ENCODE data around the gene SPATS2. TPM values are rescaled to one million over a fixed set of nuclear protein-coding genes. Genes with fewer than 3 reads are reported as not detected.
"Not testable (repeated sequence)": the region's sequence is repeated elsewhere in the genome, so short reads cannot be mapped to it uniquely, and the experiment has no call there.

Gene SPATS2
- total RNA-seq, 2 experiments from 2014 or later = 8.5 to 9.1 TPM

DNA sequence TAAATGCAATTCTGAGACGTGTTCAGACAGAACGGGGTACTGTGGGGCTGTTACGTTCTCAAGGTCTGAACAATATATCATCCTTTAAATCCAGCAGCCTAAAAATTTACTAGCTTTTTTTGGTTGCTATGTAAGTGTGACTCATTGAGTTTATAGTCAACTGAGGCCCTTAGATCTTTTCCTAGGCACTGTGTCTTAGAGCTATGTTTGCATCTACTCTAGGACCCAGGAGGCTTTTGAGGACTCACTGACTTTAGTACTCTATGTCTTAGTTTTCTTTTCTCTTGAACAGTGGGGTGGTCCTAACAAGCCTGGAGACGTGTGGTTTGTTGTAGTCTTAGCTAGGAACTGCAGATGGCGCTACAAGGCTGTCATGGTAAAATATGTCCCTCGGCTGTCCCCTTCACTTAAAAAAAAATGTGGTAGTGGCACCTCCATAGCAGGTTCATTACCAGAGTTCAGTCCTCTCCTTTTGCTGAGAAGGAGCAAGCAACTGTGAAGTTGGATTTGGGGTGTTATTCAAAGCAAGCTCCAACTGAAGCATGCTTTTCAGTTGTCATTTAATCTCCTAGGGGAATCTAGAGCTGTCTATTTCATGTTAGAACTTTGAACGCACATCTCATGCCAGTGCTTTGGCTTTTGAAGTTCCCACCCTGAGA lies 8.7 kb upstream of the SPATS2 start:
- DNase-seq = peak; percentile 52

DNA sequence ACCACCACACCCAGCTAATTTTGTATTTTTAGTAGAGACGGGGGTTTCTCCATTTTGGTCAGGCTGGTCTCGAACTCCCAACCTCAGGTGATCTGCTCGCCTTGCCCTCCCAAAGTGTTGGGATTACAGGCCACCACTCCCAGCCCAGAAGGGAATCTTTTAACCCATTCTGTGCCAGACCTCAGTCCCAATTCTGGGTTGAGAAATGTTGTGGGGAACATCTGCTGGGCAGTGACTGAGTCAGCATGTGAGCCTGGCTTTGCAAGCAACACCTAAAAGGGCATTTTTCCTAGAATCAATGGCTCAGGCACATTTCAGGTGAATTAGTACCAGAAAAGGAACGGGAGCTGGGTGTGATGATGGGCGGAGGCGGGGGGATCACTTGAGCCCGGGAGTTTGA lies 7.6 kb upstream of the SPATS2 start:
- H3K36me3 Mint-ChIP-seq = no peaks in the 10 kb centered on the region
- no peak for DNase-seq
- H3K4me3 Mint-ChIP-seq = no peak overlapping the region
- peaks cover 6% of the 10 kb centered on the region for H3K4me1 Mint-ChIP-seq
- H3K9me3 Mint-ChIP-seq = no peaks in the 10 kb centered on the region
- peaks cover 28% of the 10 kb centered on the region for H3K27me3 Mint-ChIP-seq
- no peak overlapping the region for H3K27ac Mint-ChIP-seq

More for the DNA sequence above, 8.7 kb upstream of the SPATS2 start:
- no peaks in the 10 kb centered on the region for H3K9me3 Mint-ChIP-seq
- no peaks in the 10 kb centered on the region for H3K36me3 Mint-ChIP-seq
- H3K27ac Mint-ChIP-seq = no peak overlapping the region
- no peak overlapping the region for H3K4me3 Mint-ChIP-seq
- peaks cover 6% of the 10 kb centered on the region for H3K4me1 Mint-ChIP-seq
- H3K27me3 Mint-ChIP-seq = peaks cover 39% of the 10 kb centered on the region

DNA sequence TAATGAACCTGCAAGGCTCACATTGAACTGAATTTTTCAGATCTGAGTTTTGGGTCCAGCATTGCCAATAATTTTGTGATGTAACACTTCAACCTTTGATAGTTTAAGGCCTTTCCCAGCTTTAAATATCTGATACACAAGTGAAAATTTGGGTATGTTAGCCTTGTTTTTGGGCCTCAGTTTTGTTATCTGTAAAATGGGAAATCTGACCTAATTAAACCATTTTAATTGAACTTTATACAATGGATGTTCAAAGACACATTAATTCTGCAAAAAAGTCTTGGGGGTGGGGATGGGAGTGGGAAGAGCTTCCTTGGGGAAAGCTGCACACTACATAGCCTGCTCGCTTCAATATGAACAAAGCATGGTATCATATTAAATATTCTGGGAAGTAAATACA lies 5.2 kb upstream of the SPATS2 start:
- Mint-ChIP-seq H3K36me3 (no peaks in the 10 kb centered on the region), H3K4me1 (peaks cover 15% of the 10 kb centered on the region), H3K4me3 (no peak overlapping the region), H3K9me3 (no peaks in the 10 kb centered on the region), H3K27me3 (peaks cover 20% of the 10 kb centered on the region), H3K27ac (no peak overlapping the region)
- no peak for DNase-seq

DNA sequence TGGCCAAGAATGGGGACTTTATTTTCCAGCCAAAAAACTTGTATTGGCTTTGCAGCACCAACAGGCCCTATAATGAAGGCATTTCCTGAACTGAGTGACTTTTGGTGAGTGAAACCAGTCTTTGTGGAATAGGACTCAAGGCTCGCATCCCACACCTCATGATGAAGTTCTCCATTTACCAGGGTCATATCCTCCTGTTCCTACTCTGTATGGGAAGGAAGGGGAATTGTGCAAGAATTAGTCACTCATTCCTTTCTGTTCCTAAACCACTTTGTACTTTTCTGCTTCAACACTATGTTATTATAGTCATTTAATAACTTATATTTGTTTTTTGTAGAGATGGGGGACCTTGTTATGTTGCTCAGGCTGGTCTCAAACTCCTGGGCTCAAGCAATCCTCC lies 2.3 kb upstream of the SPATS2 start:
- Mint-ChIP-seq H3K4me3 (peak overlapping the region; percentile 10), H3K27me3 (peaks cover under 1% of the 10 kb centered on the region), H3K27ac (no peak overlapping the region), H3K36me3 (peaks cover 2% of the 10 kb centered on the region), H3K9me3 (no peaks in the 10 kb centered on the region), H3K4me1 (peaks cover 29% of the 10 kb centered on the region)
- DNase-seq = no peak

DNA sequence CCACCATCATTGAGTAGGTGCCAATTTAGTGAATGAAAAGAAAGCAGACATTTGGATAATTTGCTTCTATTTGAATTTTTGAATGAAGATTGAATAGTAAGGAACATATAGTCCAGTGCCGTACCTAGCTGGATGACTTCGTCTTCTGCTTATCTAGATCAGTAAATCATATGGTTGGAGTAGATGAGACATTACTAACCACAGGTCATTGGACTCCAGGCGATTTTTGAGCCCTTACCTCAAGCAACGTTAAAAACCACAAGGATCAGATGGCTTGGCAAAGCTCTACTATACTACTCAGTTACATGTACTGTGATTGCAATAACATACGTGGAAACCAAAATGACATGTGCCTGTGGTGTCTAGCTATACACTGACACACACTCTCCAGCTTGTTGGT lies 1.7 kb upstream of the SPATS2 start:
- no peaks in the 10 kb centered on the region for H3K9me3 Mint-ChIP-seq
- H3K4me1 Mint-ChIP-seq = peaks cover 31% of the 10 kb centered on the region
- no peak for DNase-seq
- peaks cover 2% of the 10 kb centered on the region for H3K36me3 Mint-ChIP-seq
- H3K27ac Mint-ChIP-seq = no peak overlapping the region
- no peaks in the 10 kb centered on the region for H3K27me3 Mint-ChIP-seq
- peak overlapping the region; percentile 33 for H3K4me3 Mint-ChIP-seq

DNA sequence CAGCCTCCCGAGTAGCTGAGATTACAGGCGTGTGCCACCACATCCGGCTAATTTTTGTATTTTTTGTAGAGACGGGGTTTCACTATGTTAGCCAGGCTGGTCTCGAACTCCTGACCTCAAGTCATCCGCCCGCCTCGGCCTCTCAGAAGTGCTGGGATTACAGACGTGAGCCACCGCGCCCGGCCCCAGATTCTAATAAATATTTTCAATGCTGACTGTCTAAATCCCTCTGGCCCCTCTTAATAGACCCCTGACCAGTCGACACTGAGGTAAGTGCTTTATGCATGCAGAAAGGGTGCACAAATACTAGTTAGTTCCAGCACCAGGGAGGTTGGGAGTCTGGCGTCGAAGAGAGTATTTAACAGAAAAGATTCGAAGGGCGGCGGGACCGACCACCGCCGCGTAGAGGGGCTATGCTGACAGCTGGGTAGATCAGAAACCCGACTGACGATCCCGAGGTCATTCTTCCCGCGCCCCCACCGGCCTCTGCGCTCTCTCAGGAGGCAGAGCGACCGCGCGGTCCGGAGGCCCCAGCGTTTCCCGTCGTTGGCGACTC lies 1.1 kb upstream of the SPATS2 start:
- peaks cover 2% of the 10 kb centered on the region for H3K36me3 Mint-ChIP-seq
- DNase-seq = peak; percentile 48
- H3K27me3 Mint-ChIP-seq = no peaks in the 10 kb centered on the region

DNA sequence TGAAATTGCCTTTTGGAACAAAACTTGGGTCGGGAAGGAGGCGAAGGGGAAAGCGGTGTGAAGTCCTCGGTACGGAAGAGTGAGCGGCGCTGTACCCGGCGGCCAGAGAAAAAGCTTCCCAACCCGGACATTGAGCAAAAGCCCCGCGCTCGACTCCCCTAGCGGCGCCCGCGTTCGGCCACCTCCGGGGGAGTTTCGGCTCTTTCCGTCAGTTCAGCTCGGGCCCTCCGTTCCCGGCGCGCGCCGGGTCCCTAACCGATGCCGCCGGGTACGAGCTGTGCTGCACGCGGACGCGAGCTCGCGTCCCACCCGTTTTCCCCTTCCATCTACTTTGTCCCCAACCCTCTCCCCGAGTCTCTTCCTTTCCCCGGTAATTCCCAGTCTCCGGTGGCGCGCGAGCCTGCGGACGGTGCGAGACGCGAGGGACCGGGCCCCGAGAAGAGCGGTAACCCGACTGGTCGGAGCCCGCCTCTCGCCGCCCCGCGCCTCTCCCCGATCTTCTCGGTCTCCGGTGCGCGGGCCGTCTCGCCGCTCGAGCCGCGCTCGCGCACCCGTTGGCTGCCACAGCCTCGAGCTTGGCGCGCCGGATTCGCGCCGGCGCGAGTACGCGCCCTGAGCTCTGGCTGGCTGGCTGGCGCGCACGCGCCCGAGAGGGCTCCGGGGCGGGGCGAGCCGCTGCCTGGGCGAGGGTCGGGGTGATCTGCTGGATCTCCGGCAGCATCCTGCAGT lies 446 bp upstream of the SPATS2 start:
- Mint-ChIP-seq H3K4me1 (peaks cover 34% of the 10 kb centered on the region), H3K4me3 (peak overlapping the region; percentile 88), H3K27me3 (no peaks in the 10 kb centered on the region), H3K9me3 (no peaks in the 10 kb centered on the region), H3K27ac (peak overlapping the region; percentile 93), H3K36me3 (peaks cover 2% of the 10 kb centered on the region)
- peak; percentile 94 for DNase-seq

More for the DNA sequence above, 1.1 kb upstream of the SPATS2 start:
- peak overlapping the region; percentile 93 for H3K27ac Mint-ChIP-seq
- H3K4me3 Mint-ChIP-seq = peak overlapping the region; percentile 88
- no peaks in the 10 kb centered on the region for H3K9me3 Mint-ChIP-seq
- H3K4me1 Mint-ChIP-seq = peaks cover 31% of the 10 kb centered on the region

DNA sequence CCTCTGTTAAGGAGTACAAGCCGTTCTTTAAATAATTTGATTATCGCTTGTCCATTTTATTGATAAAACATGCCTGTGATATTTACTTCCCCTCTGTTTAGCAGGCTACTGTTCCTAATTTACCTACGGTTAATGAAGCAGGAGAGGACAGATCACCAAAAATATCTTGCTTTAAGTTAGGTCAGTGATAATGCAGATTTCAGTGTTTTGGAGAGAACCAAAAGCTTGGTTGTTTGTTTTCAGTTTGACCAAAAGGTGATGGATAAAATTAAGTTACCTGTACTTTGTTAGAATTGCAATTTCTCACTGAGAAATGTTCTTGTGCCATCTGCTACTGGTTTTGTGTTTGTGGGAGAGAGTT lies 958 bp downstream of the SPATS2 start:
- Mint-ChIP-seq H3K9me3 (no peaks in the 10 kb centered on the region), H3K4me3 (peak overlapping the region; percentile 88), H3K4me1 (peaks cover 34% of the 10 kb centered on the region), H3K36me3 (peaks cover 4% of the 10 kb centered on the region), H3K27me3 (no peaks in the 10 kb centered on the region), H3K27ac (no peak overlapping the region)
- no peak for DNase-seq

DNA sequence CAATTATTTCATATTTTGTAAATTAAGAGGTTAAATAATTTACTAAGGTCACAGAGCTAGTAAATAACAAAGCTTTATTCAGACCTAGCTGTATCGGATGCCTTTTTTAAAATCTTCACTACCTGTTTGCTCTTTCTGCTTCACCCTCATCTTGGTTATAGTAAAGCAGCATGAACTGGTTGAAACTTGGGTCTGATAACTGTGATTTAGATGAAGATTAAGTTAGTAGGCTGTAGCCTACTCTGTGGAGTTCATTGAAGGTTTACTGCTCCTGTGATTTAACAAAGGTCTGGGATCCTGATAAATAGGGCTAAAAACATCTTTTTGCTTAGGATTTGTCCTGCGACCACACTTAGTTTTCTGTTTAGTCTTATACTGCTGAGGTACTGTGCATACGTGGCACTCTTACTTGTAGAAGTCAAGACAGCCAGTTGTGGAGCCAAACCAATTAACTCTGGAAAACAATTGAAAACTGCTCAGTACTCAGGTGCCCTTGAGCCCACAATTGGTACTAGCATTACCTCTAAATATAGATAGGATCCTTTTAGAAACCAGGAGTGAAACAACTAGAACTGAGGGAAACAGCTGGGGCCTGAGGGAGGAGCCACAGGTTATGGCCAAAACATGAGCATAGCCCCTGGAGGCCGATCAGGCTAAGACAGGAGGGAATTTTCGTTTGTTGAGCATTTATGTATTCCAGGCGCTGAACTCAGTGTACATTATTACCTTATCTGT lies 2.3 kb downstream of the SPATS2 start:
- Mint-ChIP-seq H3K4me1 (peaks cover 34% of the 10 kb centered on the region), H3K4me3 (peak overlapping the region; percentile 14)

DNA sequence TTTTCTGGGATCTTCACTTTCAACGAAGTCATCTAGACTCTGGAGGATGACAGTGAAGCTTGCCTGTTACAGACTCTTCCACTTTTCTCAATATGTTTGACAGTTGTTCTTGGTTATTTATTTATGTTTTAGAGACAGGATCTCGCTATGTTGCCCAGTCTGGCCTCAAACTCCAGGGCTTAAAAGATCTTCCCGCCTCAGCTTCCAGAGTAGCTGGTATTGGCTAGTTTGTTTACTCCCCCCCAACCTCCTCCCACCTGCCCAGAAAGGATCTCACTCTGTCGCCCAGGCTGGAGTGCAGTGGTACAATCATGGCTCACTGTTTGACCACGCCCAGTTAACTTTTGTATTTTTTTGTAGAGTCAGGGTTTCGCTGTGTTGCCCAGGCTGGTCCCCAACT lies 3.3 kb downstream of the SPATS2 start:
- peak overlapping the region; percentile 4 for H3K27ac Mint-ChIP-seq
- H3K4me3 Mint-ChIP-seq = no peak overlapping the region
- H3K36me3 Mint-ChIP-seq = peaks cover 4% of the 10 kb centered on the region
- no peaks in the 10 kb centered on the region for H3K27me3 Mint-ChIP-seq
- H3K4me1 Mint-ChIP-seq = peaks cover 33% of the 10 kb centered on the region
- DNase-seq = no peak
- H3K9me3 Mint-ChIP-seq = no peaks in the 10 kb centered on the region

More for the DNA sequence above, 2.3 kb downstream of the SPATS2 start:
- peaks cover 4% of the 10 kb centered on the region for H3K36me3 Mint-ChIP-seq
- H3K9me3 Mint-ChIP-seq = no peaks in the 10 kb centered on the region
- H3K27ac Mint-ChIP-seq = no peak overlapping the region
- peak; percentile 29 for DNase-seq
- H3K27me3 Mint-ChIP-seq = no peaks in the 10 kb centered on the region

DNA sequence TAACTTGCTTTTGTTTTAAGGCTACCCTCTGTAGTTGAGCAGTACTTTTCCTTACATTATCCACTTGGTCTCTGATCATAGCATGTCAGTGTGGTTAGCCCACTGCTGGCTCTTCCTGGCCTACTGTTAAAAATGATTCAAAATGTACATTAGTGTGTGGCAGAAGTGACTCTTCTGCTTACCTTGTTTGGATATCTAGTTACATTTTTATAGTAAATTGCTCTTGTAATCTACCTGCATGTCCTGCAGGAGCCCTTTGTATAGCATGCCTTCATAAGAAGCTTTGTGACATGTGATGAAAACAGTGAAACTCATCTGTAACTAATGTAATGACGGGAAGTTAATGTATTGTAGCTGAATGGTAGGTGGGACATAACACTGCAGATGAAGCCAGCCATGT lies 8.1 kb downstream of the SPATS2 start:
- H3K4me3 Mint-ChIP-seq = no peak overlapping the region
- peaks cover 2% of the 10 kb centered on the region for H3K36me3 Mint-ChIP-seq
- H3K27me3 Mint-ChIP-seq = no peaks in the 10 kb centered on the region
- H3K4me1 Mint-ChIP-seq = peaks cover 6% of the 10 kb centered on the region
- H3K9me3 Mint-ChIP-seq = no peaks in the 10 kb centered on the region
- no peak for DNase-seq
- no peak overlapping the region for H3K27ac Mint-ChIP-seq

DNA sequence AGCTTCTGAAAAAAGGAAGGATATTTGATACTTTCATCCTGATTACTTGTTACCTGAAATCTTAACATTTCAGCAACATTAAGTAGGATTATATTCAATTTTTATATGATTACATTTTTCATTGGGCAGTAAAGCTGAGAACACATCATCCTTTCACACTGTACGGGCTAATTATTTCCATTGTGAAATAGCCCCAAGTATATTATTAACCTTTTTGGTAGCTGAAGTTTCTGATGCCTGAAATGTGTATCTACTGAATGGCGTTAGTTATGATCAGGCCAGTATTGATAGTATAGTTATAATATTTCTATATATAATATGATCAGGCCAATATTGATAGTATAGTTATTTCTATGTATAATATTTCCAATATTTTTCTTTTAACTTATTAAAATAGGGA lies 10.1 kb downstream of the SPATS2 start:
- Mint-ChIP-seq H3K36me3 (peaks cover 2% of the 10 kb centered on the region), H3K4me1 (peaks cover 3% of the 10 kb centered on the region), H3K4me3 (no peak overlapping the region), H3K9me3 (no peaks in the 10 kb centered on the region), H3K27ac (no peak overlapping the region), H3K27me3 (no peaks in the 10 kb centered on the region)
- no peak for DNase-seq

DNA sequence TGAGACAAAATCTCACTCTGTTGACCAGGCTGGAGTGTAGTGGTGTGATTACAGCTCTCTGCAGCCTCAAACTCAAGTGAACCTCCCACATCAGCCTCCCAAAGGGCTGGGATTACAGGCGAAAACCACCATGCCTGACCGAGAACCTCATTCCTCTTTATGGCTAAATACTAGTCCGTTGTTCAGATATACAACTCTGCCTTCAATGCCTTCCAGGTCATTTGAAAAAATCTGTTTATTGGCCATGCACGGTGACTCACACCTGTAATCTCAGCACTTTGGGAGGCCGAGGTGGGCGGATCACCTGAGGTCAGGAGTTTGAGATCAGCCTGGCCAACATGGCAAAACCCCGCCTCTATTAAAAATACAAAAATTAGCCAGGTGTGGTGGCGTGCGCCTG lies 12.9 kb downstream of the SPATS2 start:
- H3K4me3 Mint-ChIP-seq, H3K36me3 Mint-ChIP-seq, H3K4me1 Mint-ChIP-seq, H3K9me3 Mint-ChIP-seq, H3K27ac Mint-ChIP-seq, H3K27me3 Mint-ChIP-seq, DNase-seq: not testable (repeated sequence)

DNA sequence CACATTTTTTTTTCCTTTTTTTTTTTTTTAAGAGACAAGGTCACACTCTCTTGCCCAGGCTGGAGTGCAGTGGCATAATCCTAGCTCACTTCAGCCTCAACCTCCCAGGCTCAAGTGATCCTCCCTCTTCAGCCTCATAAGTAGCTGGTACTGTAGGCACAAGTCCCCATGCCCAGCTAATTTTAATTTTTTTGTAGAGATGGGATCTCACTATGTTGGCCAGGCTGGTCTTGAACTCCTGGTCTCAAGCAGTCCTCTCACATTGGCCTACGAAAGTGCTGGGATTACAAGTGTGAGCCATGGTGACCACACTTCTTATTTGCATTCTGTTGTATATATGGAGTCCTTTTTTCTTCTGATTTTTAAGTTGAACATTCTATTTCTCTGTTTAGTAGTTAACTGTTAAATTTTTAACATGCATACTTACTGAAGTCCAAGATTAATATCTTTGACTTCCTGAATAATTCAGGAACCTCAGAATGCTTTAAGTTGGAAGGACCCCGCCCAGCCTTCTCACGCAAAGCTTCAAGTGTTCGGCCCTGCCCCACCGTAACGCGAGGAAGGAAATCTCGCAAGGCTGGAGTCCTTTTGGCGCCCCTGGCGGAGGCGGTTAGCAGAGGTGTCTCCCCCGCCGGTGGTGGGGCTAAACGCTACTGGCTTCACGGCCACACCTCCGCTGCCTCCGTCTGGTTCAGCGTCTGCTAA lies 21.6 kb downstream of the SPATS2 start:
- Mint-ChIP-seq H3K9me3 (no peaks in the 10 kb centered on the region), H3K36me3 (peaks cover 3% of the 10 kb centered on the region), H3K4me1 (no peaks in the 10 kb centered on the region), H3K27me3 (no peaks in the 10 kb centered on the region), H3K27ac (no peak overlapping the region), H3K4me3 (no peak overlapping the region)
- peak; percentile 65 for DNase-seq

DNA sequence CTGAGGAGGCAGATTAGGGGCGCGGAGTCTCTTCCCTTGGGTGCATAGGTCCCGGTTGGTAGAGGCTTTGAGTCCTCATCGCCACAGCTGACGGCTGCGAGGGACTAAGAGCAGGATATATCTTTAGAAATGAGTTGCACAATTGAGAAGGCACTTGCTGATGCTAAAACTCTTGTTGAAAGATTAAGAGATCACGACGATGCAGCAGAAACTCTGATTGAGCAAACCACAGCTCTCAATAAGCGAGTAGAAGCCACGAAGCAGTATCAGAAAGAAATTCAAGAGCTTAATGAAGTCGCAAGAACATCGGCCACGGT lies 22.1 kb downstream of the SPATS2 start:
- Mint-ChIP-seq H3K9me3 (no peaks in the 10 kb centered on the region), H3K4me1 (no peaks in the 10 kb centered on the region), H3K27ac (no peak overlapping the region), H3K4me3 (no peak overlapping the region), H3K27me3 (no peaks in the 10 kb centered on the region), H3K36me3 (peaks cover 3% of the 10 kb centered on the region)
- no peak for DNase-seq

Measured in activated naive CD8-positive, alpha-beta T cell treated with anti-CD3 and anti-CD28 coated beads for 36 hours (primary cell).